Suprapubic skin (tissue), 4 donors: ENCODE measurements around the gene ATP1B2. TPM values are rescaled to one million over a fixed set of nuclear protein-coding genes. Genes with fewer than 3 reads are reported as not detected.

Source experiments
- DNase-seq, 2 donors: peaks; one replicate each; pipeline ENCODE4 v3.0.0-alpha.2; 2019; ENCODE audit warnings: low spot score in 2 of 2
- H3K27ac ChIP-seq: fragments of 200-600 bp; sonication (generic); one replicate; pipeline ENCODE4 v1.5.1; 2019
- H3K27me3 ChIP-seq: fragments of 200-600 bp; sonication (generic); one replicate; pipeline ENCODE4 v1.5.1; 2019
- H3K36me3 ChIP-seq: fragments of 200-600 bp; sonication (generic); one replicate; pipeline ENCODE4 v1.5.1; 2019
- H3K4me1 ChIP-seq: fragments of 200-600 bp; sonication (generic); one replicate; pipeline ENCODE4 v1.5.1; 2019
- H3K4me3 ChIP-seq: fragments of 200-600 bp; sonication (generic); one replicate; pipeline ENCODE4 v1.5.1; 2019; ENCODE audit warnings: mild to moderate bottlenecking
- H3K9me3 ChIP-seq: fragments of 200-600 bp; sonication (generic); one replicate; pipeline ENCODE4 v1.5.1; 2019
- EP300 ChIP-seq: sonication (generic); formaldehyde crosslinking; IDR thresholded peaks from one replicate; pipeline ENCODE4 v1.6.1; 2017; ENCODE audit warnings: antibody characterized with exemption
- POLR2A ChIP-seq, 2 donors: fragments of 450-650 bp; IDR thresholded peaks; one replicate each; pipeline ENCODE4 v1.6.1; 2017; ENCODE audit warnings: antibody characterized with exemption in 2 of 2, mild to moderate bottlenecking in 2 of 2, moderate library complexity in 2 of 2
- POLR2AphosphoS5 ChIP-seq, 3 donors: sonication (generic); formaldehyde crosslinking; IDR thresholded peaks; one replicate each; pipeline ENCODE4 v1.6.1; 2017; ENCODE audit warnings: antibody characterized with exemption in 3 of 3
- WGBS: methylation state at CpG from one replicate; pipeline ENCODE4 v1.1.5; 2018; 5-methylcytosine and 5-hydroxymethylcytosine counted together
- total RNA-seq, 4 donors: library from RNA; depleted of rRNA; stranded (reverse); fragments of >200 nt; gene quantifications; one replicate each; pipeline ENCODE4 v1.1.0, GENCODE V29; 2016
- TF ChIP-seq, protein P1 (sequence below), 2 donors: fragments of 200-600 bp in 1 of 2; fragments of 450-650 bp in 1 of 2; sonication (generic) in 1 of 2; IDR thresholded peaks; one replicate each; pipeline ENCODE4 v1.5.1; 2016 to 2019; ENCODE audit warnings: antibody characterized with exemption in 2 of 2, mild to moderate bottlenecking in 1 of 2, moderate library complexity in 1 of 2

Gene ATP1B2
- total RNA-seq, 4 donors from 2014 or later, result 0.49 to 4.2 (median 0.74) TPM

DNA sequence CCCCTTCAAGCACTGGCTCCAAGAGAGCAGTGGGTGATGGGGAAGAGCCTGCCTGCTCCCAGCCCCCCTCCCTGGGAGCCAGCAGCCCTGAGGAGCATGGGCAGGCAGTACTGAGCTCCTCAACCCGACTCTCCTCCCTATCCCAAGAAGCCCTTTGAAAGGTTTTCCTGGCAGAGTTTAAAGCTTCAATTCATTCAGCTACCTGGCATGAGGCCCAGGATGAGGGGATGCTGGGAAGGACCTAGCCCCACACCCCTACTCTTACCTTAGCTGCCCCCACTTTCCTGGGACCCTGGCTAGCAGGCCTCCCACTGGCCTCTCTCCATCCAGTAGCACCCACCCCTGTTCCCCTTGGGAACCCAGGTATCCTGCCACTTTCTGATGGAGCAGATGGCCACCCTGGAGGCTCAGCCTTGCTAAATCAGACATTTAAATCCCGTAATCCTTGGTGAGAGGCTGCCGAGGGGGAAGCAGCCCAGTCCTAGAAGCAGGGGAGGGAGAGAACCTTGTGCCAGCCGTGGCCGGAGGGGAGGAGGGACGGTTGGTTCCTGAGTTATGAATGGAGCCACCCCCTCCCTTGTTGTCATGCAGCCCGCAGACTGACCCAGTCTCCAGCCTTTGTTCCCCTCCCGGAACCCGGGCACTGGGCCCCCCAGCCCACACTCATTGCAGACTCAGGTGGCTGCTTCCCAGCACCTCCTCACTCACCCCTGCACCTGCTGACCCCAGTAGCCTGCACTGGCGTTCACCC lies 17.1 kb downstream of the ATP1B2 start:
- no peak for DNase-seq
- H3K9me3 ChIP-seq, result no peaks in the 10 kb centered on the region
- peaks cover 61% of the 10 kb centered on the region for H3K36me3 ChIP-seq
- H3K4me3 ChIP-seq, result no peak overlapping the region
- H3K27ac ChIP-seq, result no peak overlapping the region
- TF ChIP-seq POLR2A (IDR thresholded peaks at IDR 0.05), result no peak
- H3K4me1 ChIP-seq, result no peaks in the 10 kb centered on the region
- H3K27me3 ChIP-seq, result no peaks in the 10 kb centered on the region
- 58% methylated on average over 9 of the region's 10 CpGs for WGBS

DNA sequence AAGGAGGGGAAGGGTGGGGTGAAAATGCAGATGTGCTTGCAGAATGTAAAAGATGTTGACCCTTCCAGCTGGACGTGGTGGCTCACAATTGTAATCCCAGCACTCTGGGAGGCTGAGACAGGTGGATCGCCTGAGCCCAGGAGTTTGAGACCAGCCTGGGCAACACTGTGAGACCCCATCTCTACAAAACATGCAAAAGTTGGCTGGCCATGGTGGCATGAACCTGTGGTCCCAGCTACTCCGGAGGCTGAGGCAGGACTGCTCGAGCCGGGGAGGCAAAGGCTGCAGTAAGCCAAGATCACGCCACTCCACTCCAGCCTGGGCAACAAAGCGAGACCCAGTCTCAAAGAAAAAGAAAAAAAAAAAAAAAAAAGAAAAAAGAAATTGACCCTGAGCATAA lies 17.8 kb downstream of the ATP1B2 start:
- Histone ChIP-seq H3K27me3 (no peaks in the 10 kb centered on the region), H3K36me3 (peaks cover 68% of the 10 kb centered on the region), H3K4me3 (no peak overlapping the region), H3K27ac (no peak overlapping the region), H3K4me1 (no peaks in the 10 kb centered on the region), H3K9me3 (peaks cover 3% of the 10 kb centered on the region)
- TF ChIP-seq, protein P1, sequence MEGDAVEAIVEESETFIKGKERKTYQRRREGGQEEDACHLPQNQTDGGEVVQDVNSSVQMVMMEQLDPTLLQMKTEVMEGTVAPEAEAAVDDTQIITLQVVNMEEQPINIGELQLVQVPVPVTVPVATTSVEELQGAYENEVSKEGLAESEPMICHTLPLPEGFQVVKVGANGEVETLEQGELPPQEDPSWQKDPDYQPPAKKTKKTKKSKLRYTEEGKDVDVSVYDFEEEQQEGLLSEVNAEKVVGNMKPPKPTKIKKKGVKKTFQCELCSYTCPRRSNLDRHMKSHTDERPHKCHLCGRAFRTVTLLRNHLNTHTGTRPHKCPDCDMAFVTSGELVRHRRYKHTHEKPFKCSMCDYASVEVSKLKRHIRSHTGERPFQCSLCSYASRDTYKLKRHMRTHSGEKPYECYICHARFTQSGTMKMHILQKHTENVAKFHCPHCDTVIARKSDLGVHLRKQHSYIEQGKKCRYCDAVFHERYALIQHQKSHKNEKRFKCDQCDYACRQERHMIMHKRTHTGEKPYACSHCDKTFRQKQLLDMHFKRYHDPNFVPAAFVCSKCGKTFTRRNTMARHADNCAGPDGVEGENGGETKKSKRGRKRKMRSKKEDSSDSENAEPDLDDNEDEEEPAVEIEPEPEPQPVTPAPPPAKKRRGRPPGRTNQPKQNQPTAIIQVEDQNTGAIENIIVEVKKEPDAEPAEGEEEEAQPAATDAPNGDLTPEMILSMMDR (IDR thresholded peaks at IDR 0.05), result no peak
- TF ChIP-seq POLR2A (IDR thresholded peaks at IDR 0.05) (no peak), POLR2AphosphoS5 (IDR thresholded peaks at IDR 0.05) (no peak), EP300 (no peak)
- no peak for DNase-seq
- WGBS, result 94% methylated on average over 7 of the region's 7 CpGs

DNA sequence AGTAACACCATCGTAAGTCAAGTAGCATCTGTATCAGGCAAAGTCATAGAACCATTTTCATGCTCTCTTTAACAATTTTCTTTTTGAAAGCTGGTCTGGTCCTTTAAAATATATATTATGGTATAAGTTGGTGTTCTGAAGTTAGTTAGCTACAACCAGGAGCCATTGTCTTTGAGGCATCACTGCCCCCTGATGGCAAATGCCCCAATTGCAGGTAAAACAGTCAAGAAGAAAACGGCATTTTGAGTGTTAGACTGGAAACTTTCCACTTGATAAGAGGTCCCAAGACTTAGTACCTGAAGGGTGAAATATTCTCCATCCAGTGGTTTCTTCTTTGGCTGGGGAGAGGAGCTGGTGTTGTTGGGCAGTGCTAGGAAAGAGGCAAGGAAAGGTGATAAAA lies 22.5 kb downstream of the ATP1B2 start:
- H3K9me3 ChIP-seq, result peaks cover 8% of the 10 kb centered on the region
- H3K27ac ChIP-seq, result no peak overlapping the region
- H3K4me3 ChIP-seq, result no peak overlapping the region
- no peak for DNase-seq
- H3K27me3 ChIP-seq, result no peaks in the 10 kb centered on the region
- no peaks in the 10 kb centered on the region for H3K4me1 ChIP-seq
- peaks cover 82% of the 10 kb centered on the region for H3K36me3 ChIP-seq
- WGBS, result 86% methylated on average over 2 of the region's 2 CpGs
- TF ChIP-seq POLR2A (IDR thresholded peaks at IDR 0.05) (no peak), EP300 (no peak), POLR2AphosphoS5 (IDR thresholded peaks at IDR 0.05) (no peak)
- TF ChIP-seq, protein P1 (IDR thresholded peaks at IDR 0.05), result no peak

DNA sequence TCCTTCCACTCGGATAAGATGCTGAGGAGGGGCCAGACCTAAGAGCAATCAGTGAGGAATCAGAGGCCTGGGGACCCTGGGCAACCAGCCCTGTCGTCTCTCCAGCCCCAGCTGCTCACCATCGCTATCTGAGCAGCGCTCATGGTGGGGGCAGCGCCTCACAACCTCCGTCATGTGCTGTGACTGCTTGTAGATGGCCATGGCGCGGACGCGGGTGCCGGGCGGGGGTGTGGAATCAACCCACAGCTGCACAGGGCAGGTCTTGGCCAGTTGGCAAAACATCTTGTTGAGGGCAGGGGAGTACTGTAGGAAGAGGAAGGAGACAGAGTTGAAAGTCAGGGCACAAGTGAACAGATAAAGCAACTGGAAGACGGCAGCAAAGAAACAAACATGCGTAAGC lies 24.2 kb downstream of the ATP1B2 start:
- H3K27ac ChIP-seq, result no peak overlapping the region
- H3K4me3 ChIP-seq, result no peak overlapping the region
- H3K36me3 ChIP-seq, result peaks cover 66% of the 10 kb centered on the region
- TF ChIP-seq, protein P1 (IDR thresholded peaks at IDR 0.05), result no peak
- TF ChIP-seq EP300 (no peak), POLR2A (IDR thresholded peaks at IDR 0.05) (no peak), POLR2AphosphoS5 (IDR thresholded peaks at IDR 0.05) (no peak)
- no peaks in the 10 kb centered on the region for H3K27me3 ChIP-seq
- H3K4me1 ChIP-seq, result no peaks in the 10 kb centered on the region
- 89% methylated on average over 14 of the region's 14 CpGs for WGBS
- peaks cover 8% of the 10 kb centered on the region for H3K9me3 ChIP-seq
- no peak for DNase-seq

DNA sequence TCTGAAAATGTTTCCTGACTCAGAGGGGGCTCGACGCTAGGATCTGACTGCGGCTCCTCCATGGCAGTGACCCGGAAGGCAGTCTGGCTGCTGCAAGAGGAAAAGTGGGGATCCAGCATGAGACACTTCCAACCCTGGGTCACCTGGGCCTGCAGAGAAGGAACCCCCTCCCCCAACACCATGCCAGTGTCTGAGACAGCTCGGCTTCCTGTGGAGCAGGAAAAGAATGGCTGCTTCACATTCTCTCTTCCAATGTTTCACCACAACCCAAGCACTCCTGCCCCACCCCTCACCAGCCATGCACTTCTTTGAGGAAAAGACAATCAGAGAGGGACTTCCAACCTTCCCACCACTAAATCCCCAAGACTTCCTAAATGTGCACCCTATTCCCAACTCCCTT lies 25.8 kb downstream of the ATP1B2 start:
- Histone ChIP-seq H3K4me1 (no peaks in the 10 kb centered on the region), H3K27ac (no peak overlapping the region), H3K4me3 (no peak overlapping the region), H3K36me3 (peaks cover 50% of the 10 kb centered on the region), H3K9me3 (peaks cover 8% of the 10 kb centered on the region), H3K27me3 (no peaks in the 10 kb centered on the region)
- TF ChIP-seq POLR2A (IDR thresholded peaks at IDR 0.05) (no peak), EP300 (no peak), POLR2AphosphoS5 (IDR thresholded peaks at IDR 0.05) (no peak)
- TF ChIP-seq, protein P1 (IDR thresholded peaks at IDR 0.05), result no peak
- WGBS, result 79% methylated on average over 5 of the region's 5 CpGs
- no peak for DNase-seq
